Liver (tissue), 9 donors: ENCODE data around the gene IL21R. TPM values are rescaled to one million over a fixed set of nuclear protein-coding genes. Genes with fewer than 3 reads are reported as not detected.

Experiments
- DNase-seq: peaks from one replicate; pipeline ENCODE4 v3.0.0-alpha.2; 2017; ENCODE audit warnings: low spot score
- H3K27ac ChIP-seq, 2 donors: one replicate each; pipeline ENCODE4 v1.7.0; 2013; ENCODE audit warnings: inconsistent platforms in 2 of 2, low read length in 2 of 2, control low read depth in 1 of 2, low read depth in 1 of 2, mild to moderate bottlenecking in 1 of 2
- H3K27me3 ChIP-seq, 4 donors: one replicate each; pipeline versions ENCODE4 v1.6.1 to v1.7.0; 2013; ENCODE audit warnings: low read length in 3 of 4, inconsistent platforms in 1 of 4, mild to moderate bottlenecking in 1 of 4, moderate library complexity in 1 of 4; ENCODE audit not compliant: control insufficient read depth in 4 of 4, insufficient read depth in 4 of 4
- H3K36me3 ChIP-seq, 4 donors: one replicate each; pipeline versions ENCODE4 v1.6.1 to v1.7.0; 2013; ENCODE audit warnings: low read length in 3 of 4, mild to moderate bottlenecking in 3 of 4, low read depth in 1 of 4, moderate library complexity in 1 of 4; ENCODE audit not compliant: control insufficient read depth in 4 of 4, insufficient read depth in 3 of 4
- H3K4me1 ChIP-seq, 4 donors: one replicate each; pipeline versions ENCODE4 v1.6.1 to v1.7.0; 2013; ENCODE audit warnings: low read length in 3 of 4, mild to moderate bottlenecking in 3 of 4, moderate library complexity in 1 of 4; ENCODE audit not compliant: control insufficient read depth in 4 of 4, insufficient read depth in 4 of 4
- H3K4me3 ChIP-seq, 3 donors: one replicate each; pipeline versions ENCODE4 v1.6.1 to v1.7.0; 2013; ENCODE audit warnings: low read length in 3 of 3, control low read depth in 1 of 3, low read depth in 1 of 3, mild to moderate bottlenecking in 1 of 3
- H3K9ac ChIP-seq, 2 donors: one replicate each; pipeline ENCODE4 v1.7.0; 2013; ENCODE audit warnings: low read length in 2 of 2, mild to moderate bottlenecking in 2 of 2, moderate library complexity in 2 of 2, control low read depth in 1 of 2, low read depth in 1 of 2
- H3K9me3 ChIP-seq, 4 donors: one replicate each; pipeline versions ENCODE4 v1.6.1 to v1.7.0; 2013; ENCODE audit warnings: low read length in 3 of 4; ENCODE audit not compliant: control insufficient read depth in 4 of 4
- CTCF ChIP-seq: fragments of 150-350 bp; IDR thresholded peaks from 2 replicates; pipeline ENCODE4 v1.5.1; 2017; ENCODE audit warnings: improper control_type of control experiment, low read depth, low read length; ENCODE audit not compliant: missing input control
- EGR1 ChIP-seq, 2 donors: IDR thresholded peaks; 2 replicates each; pipeline ENCODE4 v1.6.1; 2016 to 2018; ENCODE audit warnings: antibody characterized with exemption in 2 of 2, low read depth in 2 of 2
- FOXA1 ChIP-seq: IDR thresholded peaks from 2 replicates; pipeline ENCODE4 v1.6.1; 2016; ENCODE audit warnings: antibody characterized with exemption
- FOXA2 ChIP-seq: IDR thresholded peaks from 2 replicates; pipeline ENCODE4 v1.6.1; 2016; ENCODE audit warnings: antibody characterized with exemption
- GABPA ChIP-seq, 2 donors: IDR thresholded peaks in 1 of 2; conservative IDR thresholded peaks in 1 of 2; 2 replicates each; pipeline ENCODE4 v1.6.1; 2016; ENCODE audit warnings: antibody characterized with exemption in 2 of 2, mild to moderate bottlenecking in 1 of 2, moderate library complexity in 1 of 2
- HNF4A ChIP-seq, 2 donors: conservative IDR thresholded peaks; 2 replicates each; pipeline ENCODE4 v1.6.1; 2016; ENCODE audit warnings: antibody characterized with exemption in 2 of 2, mild to moderate bottlenecking in 2 of 2
- JUND ChIP-seq, 2 donors: IDR thresholded peaks; 2 replicates each; pipeline ENCODE4 v1.6.1; 2016; ENCODE audit warnings: antibody characterized with exemption in 2 of 2
- NR2F2 ChIP-seq: IDR thresholded peaks from 2 replicates; pipeline ENCODE4 v1.6.1; 2016; ENCODE audit warnings: antibody characterized with exemption
- RAD21 ChIP-seq, 2 donors: IDR thresholded peaks; 2 replicates each; pipeline ENCODE4 v1.6.1; 2016; ENCODE audit warnings: antibody characterized with exemption in 2 of 2, mild to moderate bottlenecking in 2 of 2
- RXRA ChIP-seq, 2 donors: IDR thresholded peaks; 2 replicates each; pipeline ENCODE4 v1.6.1; 2017 to 2018; ENCODE audit warnings: antibody characterized with exemption in 2 of 2, mild to moderate bottlenecking in 1 of 2
- SP1 ChIP-seq: IDR thresholded peaks from 2 replicates; pipeline ENCODE4 v1.6.1; 2018; ENCODE audit warnings: antibody characterized with exemption, mild to moderate bottlenecking
- TAF1 ChIP-seq: conservative IDR thresholded peaks from 2 replicates; pipeline ENCODE4 v1.6.1; 2016; ENCODE audit warnings: antibody characterized with exemption, mild to moderate bottlenecking
- YY1 ChIP-seq: IDR thresholded peaks from 2 replicates; pipeline ENCODE4 v1.6.1; 2016; ENCODE audit warnings: antibody characterized with exemption, mild to moderate bottlenecking
- ZBTB33 ChIP-seq: IDR thresholded peaks from 2 replicates; pipeline ENCODE4 v1.6.1; 2016; ENCODE audit warnings: antibody characterized with exemption
- WGBS: extraction: QIAGEN DNeasy Blood & Tissue Kit; methylation state at CpG from one replicate; pipeline ENCODE4 v1.1.7; 2013; 5-methylcytosine and 5-hydroxymethylcytosine counted together
- polyA plus RNA-seq, 2 donors: library from polyadenylated mRNA; stranded (reverse) in 1 of 2; unstranded in 1 of 2; fragments of 200-250 nt in 1 of 2; fragments of >200 nt in 1 of 2; fragmentation: Nextera tagmentation in 1 of 2; extraction: Ambion mirVana in 1 of 2; gene quantifications; one replicate each; pipeline versions ENCODE4 v1.2.1 to v1.2.3, GENCODE V29; 2013 to 2015
- total RNA-seq, 2 donors: library from RNA; depleted of rRNA; stranded (reverse); fragments of >200 nt; gene quantifications; one replicate each; pipeline ENCODE4 v1.2.3, GENCODE V29; 2014
- TF ChIP-seq, protein P1 (sequence below): IDR thresholded peaks from 2 replicates; pipeline ENCODE4 v1.6.1; 2016; ENCODE audit warnings: antibody characterized with exemption, mild to moderate bottlenecking
- TF ChIP-seq, protein P2 (sequence below): IDR thresholded peaks from 2 replicates; pipeline ENCODE4 v1.6.1; 2016; ENCODE audit warnings: antibody characterized with exemption
- TF ChIP-seq, protein P3 (sequence below): IDR thresholded peaks from 2 replicates; pipeline ENCODE4 v1.6.1; 2016; ENCODE audit warnings: antibody characterized with exemption
- donor health status: healthy.
- donor health status: healthy.
- donor health status: healthy.
- donor health status: healthy.
- donor health status: healthy.

The IL21R gene
- total and polyA plus RNA-seq, 4 donors: 0.19 to 0.84 (median 0.39) TPM

DNA sequence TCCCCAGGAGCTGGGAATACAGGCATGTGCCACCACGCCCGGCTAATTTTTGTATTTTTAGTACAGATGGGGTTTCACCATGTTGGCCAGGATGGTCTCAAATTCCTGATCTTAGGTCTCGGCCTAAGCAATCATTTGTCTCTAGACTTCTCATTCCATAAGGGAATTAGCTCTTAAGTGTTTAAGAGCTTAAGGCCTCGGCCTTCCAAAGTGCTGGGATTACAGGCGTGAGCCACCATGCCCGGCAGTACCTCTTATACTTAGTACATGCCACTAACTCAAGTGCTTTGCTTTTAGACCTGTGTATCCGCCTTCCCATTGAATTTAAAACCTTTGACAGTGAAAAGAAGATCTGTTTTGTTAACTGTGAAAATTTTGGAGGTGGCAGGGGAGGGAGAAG lies 16.6 kb upstream of the IL21R start:
- WGBS: 92% methylated on average over 7 of the region's 7 CpGs
- Histone ChIP-seq H3K27ac (no peak overlapping the region), H3K9me3 (peaks cover 0 to 4% (median 0%) of the 10 kb centered on the region in 4 donors), H3K4me3 (no peak overlapping the region), H3K36me3 (no peaks in the 10 kb centered on the region), H3K27me3 (no peaks in the 10 kb centered on the region), H3K9ac (no peak overlapping the region), H3K4me1 (no peaks in the 10 kb centered on the region)
- TF ChIP-seq FOXA2 (no peak), RAD21 (IDR thresholded peaks at IDR 0.05) (no peak), SP1 (no peak), FOXA1 (no peak), RXRA (IDR thresholded peaks at IDR 0.05) (no peak), HNF4A (conservative IDR thresholded peaks at IDR 0.05) (no peak), YY1 (no peak), JUND (IDR thresholded peaks at IDR 0.05) (no peak), EGR1 (IDR thresholded peaks at IDR 0.05; ENCODE audit: low read depth in 2 of 2) (no peak), NR2F2 (no peak), GABPA (IDR thresholded peaks at IDR 0.05 in 1 of 2, conservative IDR thresholded peaks at IDR 0.05 in 1 of 2) (no peak)
- TF ChIP-seq, protein P1, sequence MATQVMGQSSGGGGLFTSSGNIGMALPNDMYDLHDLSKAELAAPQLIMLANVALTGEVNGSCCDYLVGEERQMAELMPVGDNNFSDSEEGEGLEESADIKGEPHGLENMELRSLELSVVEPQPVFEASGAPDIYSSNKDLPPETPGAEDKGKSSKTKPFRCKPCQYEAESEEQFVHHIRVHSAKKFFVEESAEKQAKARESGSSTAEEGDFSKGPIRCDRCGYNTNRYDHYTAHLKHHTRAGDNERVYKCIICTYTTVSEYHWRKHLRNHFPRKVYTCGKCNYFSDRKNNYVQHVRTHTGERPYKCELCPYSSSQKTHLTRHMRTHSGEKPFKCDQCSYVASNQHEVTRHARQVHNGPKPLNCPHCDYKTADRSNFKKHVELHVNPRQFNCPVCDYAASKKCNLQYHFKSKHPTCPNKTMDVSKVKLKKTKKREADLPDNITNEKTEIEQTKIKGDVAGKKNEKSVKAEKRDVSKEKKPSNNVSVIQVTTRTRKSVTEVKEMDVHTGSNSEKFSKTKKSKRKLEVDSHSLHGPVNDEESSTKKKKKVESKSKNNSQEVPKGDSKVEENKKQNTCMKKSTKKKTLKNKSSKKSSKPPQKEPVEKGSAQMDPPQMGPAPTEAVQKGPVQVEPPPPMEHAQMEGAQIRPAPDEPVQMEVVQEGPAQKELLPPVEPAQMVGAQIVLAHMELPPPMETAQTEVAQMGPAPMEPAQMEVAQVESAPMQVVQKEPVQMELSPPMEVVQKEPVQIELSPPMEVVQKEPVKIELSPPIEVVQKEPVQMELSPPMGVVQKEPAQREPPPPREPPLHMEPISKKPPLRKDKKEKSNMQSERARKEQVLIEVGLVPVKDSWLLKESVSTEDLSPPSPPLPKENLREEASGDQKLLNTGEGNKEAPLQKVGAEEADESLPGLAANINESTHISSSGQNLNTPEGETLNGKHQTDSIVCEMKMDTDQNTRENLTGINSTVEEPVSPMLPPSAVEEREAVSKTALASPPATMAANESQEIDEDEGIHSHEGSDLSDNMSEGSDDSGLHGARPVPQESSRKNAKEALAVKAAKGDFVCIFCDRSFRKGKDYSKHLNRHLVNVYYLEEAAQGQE: no peak
- TF ChIP-seq, protein P2, sequence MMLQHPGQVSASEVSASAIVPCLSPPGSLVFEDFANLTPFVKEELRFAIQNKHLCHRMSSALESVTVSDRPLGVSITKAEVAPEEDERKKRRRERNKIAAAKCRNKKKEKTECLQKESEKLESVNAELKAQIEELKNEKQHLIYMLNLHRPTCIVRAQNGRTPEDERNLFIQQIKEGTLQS: no peak
- TF ChIP-seq, protein P3, sequence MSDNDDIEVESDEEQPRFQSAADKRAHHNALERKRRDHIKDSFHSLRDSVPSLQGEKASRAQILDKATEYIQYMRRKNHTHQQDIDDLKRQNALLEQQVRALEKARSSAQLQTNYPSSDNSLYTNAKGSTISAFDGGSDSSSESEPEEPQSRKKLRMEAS: no peak
- no peak for DNase-seq

DNA sequence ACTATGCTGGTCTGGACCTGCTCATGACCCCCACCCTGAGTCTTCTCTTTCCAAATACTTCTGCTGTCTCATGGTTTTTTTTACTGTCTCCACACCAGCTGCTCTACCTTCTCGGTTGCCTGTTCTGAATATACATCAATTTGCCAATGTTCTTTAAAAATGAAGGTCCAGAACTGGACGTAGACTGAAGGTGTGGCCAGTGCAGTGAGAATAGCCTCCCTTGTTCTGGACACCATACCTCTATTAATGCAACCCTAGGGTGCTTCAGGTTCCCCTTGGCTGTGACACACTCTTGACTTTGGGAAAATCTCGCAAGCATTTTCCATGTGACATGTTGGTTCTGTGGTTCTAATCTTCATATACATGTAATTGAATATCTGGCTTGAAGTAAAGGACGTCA lies 15.3 kb upstream of the IL21R start:
- Histone ChIP-seq H3K4me3 (no peak overlapping the region), H3K9ac (no peak overlapping the region), H3K4me1 (no peaks in the 10 kb centered on the region), H3K27me3 (no peaks in the 10 kb centered on the region), H3K36me3 (no peaks in the 10 kb centered on the region), H3K27ac (no peak overlapping the region), H3K9me3 (peaks cover 0 to 4% (median 0%) of the 10 kb centered on the region in 4 donors)
- TF ChIP-seq, protein P3: no peak
- no peak for DNase-seq
- WGBS: 73% methylated on average over 4 of the region's 4 CpGs

DNA sequence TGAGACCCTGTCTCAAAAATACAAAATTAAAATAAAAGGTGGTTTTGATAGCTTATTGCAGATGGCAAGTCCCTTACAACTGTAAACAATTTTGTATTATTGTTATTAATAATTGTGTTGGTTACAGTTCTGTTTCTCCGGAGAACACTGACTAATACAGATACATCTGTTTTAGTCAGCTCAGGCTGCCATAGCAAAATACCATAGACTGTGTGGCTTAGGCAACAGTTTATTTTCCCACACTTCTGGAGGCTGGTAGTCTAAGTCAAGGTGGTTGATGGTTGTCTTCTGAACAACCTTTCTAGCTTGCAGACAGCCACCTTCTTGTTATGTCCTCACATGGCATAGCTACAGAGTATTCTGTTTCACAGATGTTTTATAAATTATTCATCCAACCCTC lies 14.2 kb upstream of the IL21R start:
- DNase-seq: no peak
- Histone ChIP-seq H3K4me3 (no peak overlapping the region), H3K36me3 (no peaks in the 10 kb centered on the region), H3K27me3 (no peaks in the 10 kb centered on the region), H3K27ac (no peak overlapping the region), H3K9me3 (peaks cover 0 to 8% (median 0%) of the 10 kb centered on the region in 4 donors), H3K4me1 (no peaks in the 10 kb centered on the region), H3K9ac (no peak overlapping the region)
- no peak for TF ChIP-seq HNF4A (conservative IDR thresholded peaks at IDR 0.05)
- no peak for TF ChIP-seq NR2F2
- no peak for TF ChIP-seq CTCF
- no peak for TF ChIP-seq RAD21 (IDR thresholded peaks at IDR 0.05)
- TF ChIP-seq GABPA (IDR thresholded peaks at IDR 0.05 in 1 of 2, conservative IDR thresholded peaks at IDR 0.05 in 1 of 2): no peak
- TF ChIP-seq ZBTB33: no peak
- TF ChIP-seq TAF1: no peak
- no peak for TF ChIP-seq EGR1 (IDR thresholded peaks at IDR 0.05; ENCODE audit: low read depth in 2 of 2)
- 86% methylated on average over 1 of the region's 1 CpG for WGBS
